AG04449 (cell line): ENCODE data around the gene FOXA1.
"Not testable (repeated sequence)": the region's sequence is repeated elsewhere in the genome, so short reads cannot be mapped to it uniquely, and the experiment has no call there.

Source experiments
- CTCF ChIA-PET: fragments of 350-600 bp; formaldehyde crosslinking; extraction: SDS; loops from one replicate; lab custom pipeline; 2021; ENCODE audit warnings: antibody characterized with exemption; lab: Yijun Ruan, JAX
- POLR2A ChIA-PET: fragments of 400-600, 350-600 bp; formaldehyde crosslinking; extraction: SDS; loops from one replicate; lab custom pipeline; 2020; ENCODE audit warnings: antibody characterized with exemption, inconsistent platforms; lab: Yijun Ruan, JAX
- DNase-seq: peaks from one replicate; pipeline ENCODE4 v3.0.0-alpha.2; 2010; ENCODE audit warnings: low read depth, low spot score
- H3K4me3 ChIP-seq: 2 replicates; pipeline ENCODE4 v1.5.1; 2011; ENCODE audit warnings: low read depth, mild to moderate bottlenecking, control low read depth, low read length
- CTCF ChIP-seq: IDR thresholded peaks from one replicate; pipeline ENCODE4 v1.5.1; 2011; ENCODE audit warnings: mild to moderate bottlenecking, moderate library complexity, low read length, control low read depth, inconsistent platforms; ENCODE audit not compliant: insufficient read depth; ENCODE audit errors: missing control alignments

The FOXA1 gene

GRCh38 chr14:37558740-37559139 lies 36.3 kb downstream of the FOXA1 start:
- no peak overlapping the region for H3K4me3 ChIP-seq
- CTCF ChIA-PET, result no interaction called here
- no peak for DNase-seq
- TF ChIP-seq CTCF, result no peak
- POLR2A ChIA-PET, result no interaction called here

- POLR2A ChIA-PET, H3K4me3 ChIP-seq, CTCF ChIA-PET, DNase-seq: not testable (repeated sequence)
Measured at GRCh38 chr14:37555596-37555995, 39.5 kb downstream of the FOXA1 start.

- POLR2A ChIA-PET, result no interaction called here
- TF ChIP-seq CTCF, result no peak
- H3K4me3 ChIP-seq, result no peak overlapping the region
- no peak for DNase-seq
- CTCF ChIA-PET, result no interaction called here
Measured at GRCh38 chr14:37553935-37554550, 41.0 kb downstream of the FOXA1 start.

- no peak for TF ChIP-seq CTCF
- H3K4me3 ChIP-seq, result no peak overlapping the region
- ChIA-PET POLR2A (no interaction called here), CTCF (no interaction called here)
- DNase-seq, result no peak
Measured at GRCh38 chr14:37551119-37551518, 43.9 kb downstream of the FOXA1 start.

DNA sequence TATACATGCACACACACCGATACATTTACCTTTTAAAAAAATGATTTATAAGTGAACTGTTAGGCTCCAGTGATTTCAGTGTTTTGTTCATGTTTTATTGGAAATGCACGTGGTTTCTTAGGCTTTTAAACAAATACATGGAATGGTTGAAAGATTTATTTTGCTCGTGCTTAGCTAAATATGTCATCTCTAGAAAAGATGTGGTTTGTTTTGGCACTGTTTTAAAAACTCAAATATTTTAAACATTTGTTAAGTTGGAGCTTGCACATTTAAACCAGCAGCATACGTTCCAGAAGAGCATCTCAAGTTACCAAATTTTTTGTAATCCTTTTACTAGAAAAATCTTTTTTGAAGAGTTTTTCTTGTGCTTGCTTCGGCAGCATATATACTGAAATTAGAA lies 44.5 kb downstream of the FOXA1 start:
- peak; percentile 57 for DNase-seq
- ChIA-PET POLR2A (no interaction called here), CTCF (no interaction called here)
- no peak overlapping the region for H3K4me3 ChIP-seq
- TF ChIP-seq CTCF, result no peak

GRCh38 chr14:37546621-37547447 lies 48.2 kb downstream of the FOXA1 start:
- ChIA-PET CTCF (no interaction called here), POLR2A (no interaction called here)
- TF ChIP-seq CTCF, result no peak
- H3K4me3 ChIP-seq, result no peak overlapping the region
- no peak for DNase-seq
